A549 (cell line): ENCODE results near the gene FBXO7. TPM values are rescaled to one million over a fixed set of nuclear protein-coding genes. Genes with fewer than 3 reads are reported as not detected.

Source experiments
- ATAC-seq, 2 experiments: fragments of 200-7000 bp in 1 of 2; fragments of >200 bp in 1 of 2; cut with Nextera tagmentation in 1 of 2; cut with Tn5 transposase in 1 of 2; 3 replicates each; pipeline versions ENCODE4 v1.8.0 to v1.9.1; 2018 to 2020; ENCODE audit warnings: mild to moderate bottlenecking in 1 of 2, moderate library complexity in 1 of 2
- CTCF ChIA-PET: fragments of 300-600 bp; sonication (Branson Sonifier 250); formaldehyde crosslinking; extraction: SDS; loops from one replicate; lab custom pipeline; 2021; ENCODE audit warnings: antibody characterized with exemption, inconsistent platforms; lab: Yijun Ruan, JAX
- POLR2A ChIA-PET: fragments of 350-600 bp; formaldehyde crosslinking; extraction: SDS; loops from one replicate; lab custom pipeline; 2021; ENCODE audit warnings: antibody characterized with exemption, inconsistent platforms; lab: Yijun Ruan, JAX
- DNase-seq, 2 experiments: peaks; one replicate each; pipeline versions ENCODE4 v3.0.0 to v3.0.0-alpha.2; 2011 to 2016; ENCODE audit warnings: low read depth in 1 of 2, low spot score in 1 of 2
- FAIRE-seq: peaks from 2 replicates; lab custom pipeline; 2011; peaks lifted over from hg19 to GRCh38; lab: Jason Lieb, UNC
- H3K27ac ChIP-seq, 2 experiments: fragments of >200 bp; sonication (Bioruptor Twin); formaldehyde crosslinking; 3 replicates each; pipeline ENCODE4 v1.5.1; 2016 to 2017
- H3K4me1 ChIP-seq: fragments of >200 bp; sonication (Bioruptor Twin); formaldehyde crosslinking; 3 replicates; pipeline ENCODE4 v1.6.1; 2016
- H3K4me2 ChIP-seq: fragments of >200 bp; sonication (Bioruptor Twin); formaldehyde crosslinking; 3 replicates; pipeline ENCODE4 v1.6.1; 2016
- H3K4me3 ChIP-seq: fragments of >200 bp; sonication (Bioruptor Twin); formaldehyde crosslinking; 3 replicates; pipeline ENCODE4 v1.5.1; 2016
- H3K9me3 ChIP-seq: fragments of >200 bp; sonication (Bioruptor Twin); formaldehyde crosslinking; 3 replicates; pipeline ENCODE4 v1.6.1; 2016
- BCL3 ChIP-seq: fragments of >200 bp; sonication (Bioruptor Twin); formaldehyde crosslinking; IDR thresholded peaks from 3 replicates; pipeline ENCODE4 v1.6.1; 2016
- BHLHE40 ChIP-seq: IDR thresholded peaks from 2 replicates; pipeline ENCODE4 v1.6.1; 2012; ENCODE audit warnings: low read depth, low read length, inconsistent platforms
- CBX2 ChIP-seq: fragments of 200-600 bp; sonication (generic); IDR thresholded peaks from 2 replicates; pipeline ENCODE4 v1.6.1; 2016; ENCODE audit warnings: low read depth, mild to moderate bottlenecking, borderline replicate concordance
- CHD2 ChIP-seq: fragments of 150-350 bp; IDR thresholded peaks from 2 replicates; pipeline ENCODE4 v1.6.1; 2014; ENCODE audit warnings: low read length; ENCODE audit not compliant: partially characterized antibody
- E2F6 ChIP-seq: IDR thresholded peaks from 2 replicates; pipeline ENCODE4 v1.6.1; 2012; ENCODE audit warnings: low read depth, borderline replicate concordance
- ESRRA ChIP-seq: fragments of 150-350 bp; IDR thresholded peaks from 2 replicates; pipeline ENCODE4 v1.6.1; 2014; ENCODE audit warnings: mild to moderate bottlenecking, low read length, borderline replicate concordance
- FOSB ChIP-seq: fragments of 250-450 bp; sonication (Bioruptor Pico); IDR thresholded peaks from 2 replicates; pipeline ENCODE4 v1.5.0; 2020; ENCODE audit warnings: mild to moderate bottlenecking, moderate library complexity
- FOXS1 ChIP-seq: fragments of 250-450 bp; sonication (Bioruptor Pico); IDR thresholded peaks from 2 replicates; pipeline ENCODE4 v1.5.0; 2020; ENCODE audit warnings: mild to moderate bottlenecking, moderate library complexity
- GATA3 ChIP-seq: IDR thresholded peaks from 2 replicates; pipeline ENCODE4 v1.6.1; 2012; ENCODE audit warnings: borderline replicate concordance
- HOXB5 ChIP-seq: fragments of 250-450 bp; sonication (Bioruptor Pico); IDR thresholded peaks from 2 replicates; pipeline ENCODE4 v1.5.0; 2020; ENCODE audit warnings: mild to moderate bottlenecking, moderate library complexity
- JUN ChIP-seq, 2 experiments: fragments of >200 bp; sonication (Bioruptor Twin); formaldehyde crosslinking; IDR thresholded peaks; 2 replicates in 1 of 2; 3 replicates in 1 of 2; pipeline ENCODE4 v1.6.1; 2016 to 2017
- JUNB ChIP-seq: fragments of >200 bp; sonication (Bioruptor Twin); formaldehyde crosslinking; IDR thresholded peaks from 2 replicates; pipeline ENCODE4 v1.6.1; 2016
- MYC ChIP-seq: IDR thresholded peaks from 2 replicates; pipeline ENCODE4 v1.6.1; 2012; ENCODE audit warnings: mild to moderate bottlenecking, inconsistent platforms, low read length, improper control_type of control experiment, borderline replicate concordance
- PBX3 ChIP-seq: IDR thresholded peaks from 2 replicates; pipeline ENCODE4 v1.6.1; 2012
- POLR2AphosphoS2 ChIP-seq: conservative IDR thresholded peaks from 2 replicates; pipeline ENCODE4 v1.6.1; 2012; ENCODE audit warnings: low read length, improper control_type of control experiment, inconsistent platforms
- RARB ChIP-seq: fragments of 250-450 bp; sonication (Bioruptor Pico); IDR thresholded peaks from 2 replicates; pipeline ENCODE4 v1.8.0; 2021; ENCODE audit warnings: mild to moderate bottlenecking, moderate library complexity
- RCOR1 ChIP-seq: fragments of 150-350 bp; IDR thresholded peaks from 2 replicates; pipeline ENCODE4 v1.6.1; 2014; ENCODE audit warnings: antibody characterized with exemption, low read length, low read depth
- REST ChIP-seq: fragments of 200-600 bp; sonication (generic); IDR thresholded peaks from 2 replicates; pipeline ENCODE4 v1.6.1; 2016; ENCODE audit warnings: antibody characterized with exemption, mild to moderate bottlenecking, moderate library complexity
- SMC3 ChIP-seq: fragments of >200 bp; sonication (Bioruptor Twin); formaldehyde crosslinking; IDR thresholded peaks from 3 replicates; pipeline ENCODE4 v1.6.1; 2018; ENCODE audit warnings: inconsistent platforms
- ZC3H11A ChIP-seq: fragments of 450-650 bp; IDR thresholded peaks from 2 replicates; pipeline ENCODE4 v1.6.1; 2014; ENCODE audit warnings: antibody characterized with exemption, mild to moderate bottlenecking
- ZSCAN20 ChIP-seq: fragments of 250-450 bp; sonication (Bioruptor Pico); IDR thresholded peaks from 2 replicates; pipeline ENCODE4 v1.8.0; 2022; ENCODE audit warnings: mild to moderate bottlenecking, moderate library complexity
- WGBS: methylation state at CpG from one replicate; pipeline ENCODE4 v1.1.6; 2017; ENCODE audit errors: missing lambda C conversion rate; 5-methylcytosine and 5-hydroxymethylcytosine counted together
- polyA plus RNA-seq, 4 experiments: library from polyadenylated mRNA; depleted of rRNA in 3 of 4; stranded (reverse); fragments of >200 nt; fragmentation: RNase III in 1 of 4; extraction: RNeasy Plus Mini Kit Qiagen cat#74134 plus additional on column Dnase treatment in 1 of 4; gene quantifications; 2 replicates in 3 of 4; 3 replicates in 1 of 4; pipeline ENCODE4 v1.2.3, GENCODE V29; 2011 to 2017
- TF ChIP-seq, protein P1 (sequence below): fragments of 150-350 bp; IDR thresholded peaks from 2 replicates; pipeline ENCODE4 v1.6.1; 2014; ENCODE audit warnings: low read depth, mild to moderate bottlenecking, low read length

Gene FBXO7
- polyA plus RNA-seq, 2 of the 4 experiments (the other 2 are of a cell fraction) = 58.0 to 131 TPM

GRCh38 chr22:32475468-32476010 is 928 bp downstream of the FBXO7 start:
- no peak for TF ChIP-seq FOSB (CRISPR knock-in tag)
- TF ChIP-seq FOXS1 (CRISPR knock-in tag) = no peak
- ATAC-seq (peak; percentile 20 to 25; a peak in 2 of 6 replicates), FAIRE-seq (no peak), DNase-seq (peak in 1 of 2 experiments; percentile 33)
- POLR2A ChIA-PET = interaction anchor here (2.4 kb wide), 1 partner anchor 64 kb away, joined by 9 read pairs; the partner anchor contains the start of gene RTCB
- Histone ChIP-seq H3K4me3 (peak overlapping the region; percentile 81), H3K4me2 (peak overlapping the region; percentile 91), H3K27ac (peak overlapping the region; percentile 95 to 100), H3K4me1 (peaks cover 21% of the 10 kb centered on the region; the same call in 2 of the 3 replicates), H3K9me3 (no peaks in the 10 kb centered on the region)
- under 1% methylated on average over 17 of the region's 17 CpGs for WGBS
- CTCF ChIA-PET = interaction anchor here (1.6 kb wide), 1 partner anchor 33 kb away, joined by 4 read pairs; no protein-coding TSS in a partner anchor

GRCh38 chr22:32476281-32477195 is 1.9 kb downstream of the FBXO7 start:
- TF ChIP-seq PBX3 (no peak), GATA3 (no peak), REST (no peak), RCOR1 (no peak), ESRRA (no peak), POLR2AphosphoS2 (no peak), CBX2 (no peak), HOXB5 (CRISPR knock-in tag) (no peak), JUN (IDR thresholded peaks at IDR 0.05) (no peak), BCL3 (no peak), MYC (no peak), JUNB (no peak), ZC3H11A (no peak), RARB (no peak), E2F6 (no peak), SMC3 (no peak), ZSCAN20 (no peak), BHLHE40 (no peak), CHD2 (no peak)
- TF ChIP-seq, protein P1, sequence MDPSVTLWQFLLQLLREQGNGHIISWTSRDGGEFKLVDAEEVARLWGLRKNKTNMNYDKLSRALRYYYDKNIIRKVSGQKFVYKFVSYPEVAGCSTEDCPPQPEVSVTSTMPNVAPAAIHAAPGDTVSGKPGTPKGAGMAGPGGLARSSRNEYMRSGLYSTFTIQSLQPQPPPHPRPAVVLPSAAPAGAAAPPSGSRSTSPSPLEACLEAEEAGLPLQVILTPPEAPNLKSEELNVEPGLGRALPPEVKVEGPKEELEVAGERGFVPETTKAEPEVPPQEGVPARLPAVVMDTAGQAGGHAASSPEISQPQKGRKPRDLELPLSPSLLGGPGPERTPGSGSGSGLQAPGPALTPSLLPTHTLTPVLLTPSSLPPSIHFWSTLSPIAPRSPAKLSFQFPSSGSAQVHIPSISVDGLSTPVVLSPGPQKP = no peak
- WGBS = 30% methylated on average over 8 of the region's 8 CpGs
- ChIA-PET CTCF (no interaction called here), POLR2A (no interaction called here)
- ATAC-seq (no peak), DNase-seq (no peak), FAIRE-seq (no peak)
- peak overlapping the region; percentile 91 for H3K4me2 ChIP-seq
- H3K4me3 ChIP-seq = peak overlapping the region; percentile 81
- H3K4me1 ChIP-seq = peaks cover 21% of the 10 kb centered on the region; the same call in 2 of the 3 replicates
- H3K27ac ChIP-seq = no peak overlapping the region
- no peaks in the 10 kb centered on the region for H3K9me3 ChIP-seq
